ENCODE results near the gene SCGB3A1.

GRCh38 chr5:180594311-180595045 is 3.2 kb upstream of the SCGB3A1 start:
- TF ChIP-seq POLR2A (IDR thresholded peaks at IDR 0.05) (no peak), CTCF (IDR thresholded peaks at IDR 0.05) (no peak)
